SK-N-SH (cell line): ENCODE results near the gene CYLD. TPM values are rescaled to one million over a fixed set of nuclear protein-coding genes. Genes with fewer than 3 reads are reported as not detected.

Experiments
- CTCF ChIA-PET: fragments of 300-600, 350-600 bp; formaldehyde crosslinking; extraction: SDS; loops from one replicate; lab custom pipeline; 2021; lab: Yijun Ruan, JAX
- POLR2A ChIA-PET: fragments of 350-600 bp; sonication (Branson Sonifier 250); formaldehyde crosslinking; extraction: SDS; loops from one replicate; lab custom pipeline; 2020; ENCODE audit warnings: antibody characterized with exemption, inconsistent platforms; lab: Yijun Ruan, JAX
- DNase-seq: peaks from one replicate; pipeline ENCODE4 v3.0.0; 2012
- H2AFZ ChIP-seq: fragments of 200-600 bp; sonication (generic); 2 replicates; pipeline ENCODE4 v1.8.1; 2016; ENCODE audit warnings: antibody characterized with exemption, mild to moderate bottlenecking, low read depth
- H3F3A ChIP-seq: fragments of 200-600 bp; sonication (generic); replicated peaks from 2 replicates; pipeline ENCODE3; 2016; ENCODE audit warnings: antibody characterized with exemption, mild to moderate bottlenecking; ENCODE audit not compliant: insufficient read depth
- H3K27ac ChIP-seq, 2 experiments: fragments of 200-500 bp in 1 of 2; fragments of 200-600 bp in 1 of 2; sonication (Bioruptor generic) in 1 of 2; sonication (generic), shearing (Covaris generic) in 1 of 2; 2 replicates each; pipeline versions ENCODE4 v1.5.1 to v1.6.1; 2014 to 2016; ENCODE audit warnings: low read depth in 2 of 2, inconsistent platforms in 1 of 2, low read length in 1 of 2, mild to moderate bottlenecking in 1 of 2, mixed read lengths in 1 of 2
- H3K27me3 ChIP-seq: fragments of 200-600 bp; sonication (generic), shearing (Covaris generic); 2 replicates; pipeline ENCODE4 v1.6.1; 2016; ENCODE audit warnings: mixed run types; ENCODE audit not compliant: insufficient read depth
- H3K36me3 ChIP-seq, 2 experiments: fragments of 200-500 bp in 1 of 2; fragments of 200-600 bp in 1 of 2; sonication (Bioruptor generic) in 1 of 2; sonication (generic) in 1 of 2; replicated peaks in 1 of 2; 2 replicates each; pipeline versions ENCODE3 to v1.5.1; 2014 to 2016; ENCODE audit warnings: low read length in 1 of 2, mild to moderate bottlenecking in 1 of 2; ENCODE audit not compliant: insufficient read depth in 2 of 2, control insufficient read depth in 1 of 2
- H3K4me1 ChIP-seq, 2 experiments: fragments of 200-500 bp in 1 of 2; fragments of 200-600 bp in 1 of 2; sonication (Bioruptor generic) in 1 of 2; sonication (generic), shearing (Covaris generic) in 1 of 2; 2 replicates each; pipeline versions ENCODE4 v1.5.1 to v1.6.1; 2014 to 2016; ENCODE audit warnings: low read depth in 1 of 2, low read length in 1 of 2, mixed run types in 1 of 2; ENCODE audit not compliant: insufficient read depth in 2 of 2, control insufficient read depth in 1 of 2
- H3K4me2 ChIP-seq: fragments of 200-600 bp; sonication (generic), shearing (Covaris generic); 2 replicates; pipeline ENCODE4 v1.6.1; 2017; ENCODE audit warnings: mixed run types
- H3K4me3 ChIP-seq, 2 experiments: fragments of 200-500 bp in 1 of 2; fragments of 200-600 bp in 1 of 2; sonication (Bioruptor generic) in 1 of 2; sonication (generic), shearing (Covaris generic) in 1 of 2; 2 replicates each; pipeline versions ENCODE4 v1.5.1 to v1.8.1; 2014 to 2016; ENCODE audit warnings: low read depth in 2 of 2, inconsistent platforms in 1 of 2, low read length in 1 of 2, mild to moderate bottlenecking in 1 of 2, mixed read lengths in 1 of 2, moderate library complexity in 1 of 2
- H3K79me2 ChIP-seq: fragments of 200-600 bp; sonication (generic); 2 replicates; pipeline ENCODE4 v1.8.1; 2017; ENCODE audit warnings: mild to moderate bottlenecking; ENCODE audit not compliant: insufficient read depth
- H3K9ac ChIP-seq: fragments of 200-600 bp; sonication (generic); 2 replicates; pipeline ENCODE4 v1.6.1; 2017; ENCODE audit warnings: mixed run types
- H3K9me2 ChIP-seq: fragments of 200-600 bp; sonication (generic); 2 replicates; pipeline ENCODE4 v1.6.1; 2017; ENCODE audit warnings: mixed run types
- H3K9me3 ChIP-seq: fragments of 200-600 bp; sonication (generic); 2 replicates; pipeline ENCODE4 v1.6.1; 2017; ENCODE audit warnings: mixed run types, mild to moderate bottlenecking, moderate library complexity
- H4K20me1 ChIP-seq: fragments of 200-600 bp; sonication (generic); 2 replicates; pipeline ENCODE4 v1.6.1; 2017; ENCODE audit warnings: mild to moderate bottlenecking, mixed run types; ENCODE audit not compliant: insufficient read depth
- EZH2phosphoT487 ChIP-seq: fragments of 200-600 bp; sonication (generic); IDR thresholded peaks from 2 replicates; pipeline ENCODE4 v1.6.1; 2017; ENCODE audit warnings: low read depth, mixed run types, mild to moderate bottlenecking, antibody characterized with exemption, moderate library complexity, borderline replicate concordance
- FOXM1 ChIP-seq: IDR thresholded peaks from 2 replicates; pipeline ENCODE4 v1.4.0; 2012; ENCODE audit warnings: low read depth, mild to moderate bottlenecking
- GABPA ChIP-seq: IDR thresholded peaks from 2 replicates; pipeline ENCODE4 v1.4.0; 2012; ENCODE audit warnings: low read depth, mild to moderate bottlenecking
- GATA2 ChIP-seq: sonication (generic); formaldehyde crosslinking; IDR thresholded peaks from 2 replicates; pipeline ENCODE4 v1.5.0; 2020; ENCODE audit warnings: mild to moderate bottlenecking, missing genetic modification reagents
- JUND ChIP-seq: IDR thresholded peaks from 2 replicates; pipeline ENCODE4 v1.4.0; 2012
- POLR2AphosphoS5 ChIP-seq: IDR thresholded peaks from 2 replicates; pipeline ENCODE4 v1.6.1; 2012; ENCODE audit warnings: low read depth, low read length
- RAD21 ChIP-seq: IDR thresholded peaks from 2 replicates; pipeline ENCODE4 v1.6.1; 2012; ENCODE audit warnings: mild to moderate bottlenecking, low read length
- RFX5 ChIP-seq: IDR thresholded peaks from 2 replicates; pipeline ENCODE4 v1.6.1; 2012; ENCODE audit warnings: mild to moderate bottlenecking, improper control_type of control experiment, low read length
- RXRA ChIP-seq: IDR thresholded peaks from 2 replicates; pipeline ENCODE4 v1.4.0; 2012; ENCODE audit warnings: low read depth, mild to moderate bottlenecking, borderline replicate concordance
- TAF1 ChIP-seq: IDR thresholded peaks from 2 replicates; pipeline ENCODE4 v1.6.1; 2012; ENCODE audit warnings: low read depth, mild to moderate bottlenecking, low read length, moderate library complexity, borderline replicate concordance
- YY1 ChIP-seq: IDR thresholded peaks from 2 replicates; pipeline ENCODE4 v1.4.0; 2012; ENCODE audit warnings: low read depth, mild to moderate bottlenecking
- WGBS: methylation state at CpG from one replicate; pipeline ENCODE4 v1.1.6; 2017; ENCODE audit warnings: low lambda C conversion rate; 5-methylcytosine and 5-hydroxymethylcytosine counted together
- polyA plus RNA-seq, 3 experiments: library from polyadenylated mRNA; depleted of rRNA; stranded (reverse); fragments of >200 nt; gene quantifications; 2 replicates each; pipeline ENCODE4 v1.2.3, GENCODE V29; 2012
- TF ChIP-seq, protein P1 (sequence below): IDR thresholded peaks from 2 replicates; pipeline ENCODE4 v1.4.0; 2012; ENCODE audit warnings: low read depth, borderline replicate concordance
- TF ChIP-seq, protein P2 (sequence below): fragments of 200-600 bp; sonication (generic); IDR thresholded peaks from 2 replicates; pipeline ENCODE4 v1.6.1; 2017; ENCODE audit warnings: antibody characterized with exemption, mild to moderate bottlenecking, moderate library complexity
- TF ChIP-seq, protein P3 (sequence below): IDR thresholded peaks from 2 replicates; pipeline ENCODE4; 2012
- TF ChIP-seq, protein P4 (sequence below): fragments of 150-350 bp; IDR thresholded peaks from 2 replicates; pipeline ENCODE4 v1.6.1; 2016; ENCODE audit warnings: mild to moderate bottlenecking, low read depth, low read length
- TF ChIP-seq, protein P5 (sequence below): IDR thresholded peaks from 2 replicates; pipeline ENCODE4 v1.6.1; 2012; ENCODE audit warnings: mild to moderate bottlenecking, low read depth, low read length, moderate library complexity
- TF ChIP-seq, protein P6 (sequence below): IDR thresholded peaks from 2 replicates; pipeline ENCODE4 v1.4.0; 2012; ENCODE audit warnings: low read depth

The CYLD gene
- polyA plus RNA-seq, 1 of the 3 experiments (the other 2 are of a cell fraction): 6.5 TPM

DNA sequence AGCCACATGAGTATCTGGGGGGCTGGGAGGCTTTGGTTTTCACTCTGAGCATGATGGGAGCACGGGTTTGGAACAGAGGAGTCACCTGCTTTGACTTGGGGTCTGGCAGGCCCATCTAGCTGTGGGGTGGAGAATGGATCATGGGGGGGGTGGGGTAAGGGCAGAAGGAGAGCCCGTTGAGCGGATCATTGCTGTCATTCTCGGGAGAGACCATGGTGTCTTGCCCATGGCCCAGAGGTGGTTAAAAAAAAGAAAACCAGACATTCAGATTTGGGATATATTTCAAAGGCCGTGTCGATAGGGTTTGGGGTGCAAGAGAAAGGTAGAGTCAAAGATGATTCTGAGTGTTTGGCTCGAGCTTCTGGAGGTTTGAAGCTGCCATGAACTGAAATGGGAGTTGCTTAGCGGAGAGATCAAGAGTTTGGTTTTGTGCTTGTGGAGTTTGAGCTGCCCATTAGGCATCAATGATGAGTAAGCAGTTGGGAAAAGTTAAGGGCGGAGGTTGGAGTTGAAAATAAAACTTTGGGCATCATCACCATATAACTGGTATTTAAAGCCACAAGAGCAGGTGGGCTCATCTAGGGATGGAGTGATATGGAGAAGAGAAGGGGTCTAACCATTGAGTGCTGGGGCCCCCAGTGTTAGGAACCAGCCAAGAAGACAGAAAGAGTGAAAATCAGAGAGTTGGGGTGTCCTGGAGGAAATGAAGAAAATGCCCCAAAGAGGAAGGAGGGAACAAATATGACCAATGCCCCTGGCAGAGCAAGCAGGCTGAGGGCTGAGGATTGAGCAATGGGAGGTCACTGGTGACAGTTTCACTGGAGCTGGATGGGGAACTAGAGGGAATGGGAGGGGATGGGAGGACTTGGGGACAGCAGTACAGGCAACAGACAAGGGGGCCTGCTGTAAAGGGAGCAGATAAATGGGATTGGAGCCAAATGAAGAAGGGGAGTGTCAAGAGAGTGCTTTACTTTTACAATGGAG, 46.6 kb upstream of the CYLD start:
- H3K36me3 ChIP-seq: no peaks in the 10 kb centered on the region

More for the DNA sequence above, 46.6 kb upstream of the CYLD start:
- Histone ChIP-seq H3K4me1 (peaks cover 0 to 2% of the 10 kb centered on the region in 2 experiments; a peak in 1 of 4 replicates), H2AFZ (no peak overlapping the region), H3K9ac (no peak overlapping the region), H3K27ac (no peak overlapping the region), H3K27me3 (no peaks in the 10 kb centered on the region; the same call in 1 of the 2 replicates), H3K9me2 (no peaks in the 10 kb centered on the region), H3K4me3 (no peak overlapping the region), H3K9me3 (no peaks in the 10 kb centered on the region), H4K20me1 (no peaks in the 10 kb centered on the region), H3K4me2 (no peak overlapping the region), H3K79me2 (no peaks in the 10 kb centered on the region), H3F3A (no peaks in the 10 kb centered on the region)
- TF ChIP-seq, protein P1, sequence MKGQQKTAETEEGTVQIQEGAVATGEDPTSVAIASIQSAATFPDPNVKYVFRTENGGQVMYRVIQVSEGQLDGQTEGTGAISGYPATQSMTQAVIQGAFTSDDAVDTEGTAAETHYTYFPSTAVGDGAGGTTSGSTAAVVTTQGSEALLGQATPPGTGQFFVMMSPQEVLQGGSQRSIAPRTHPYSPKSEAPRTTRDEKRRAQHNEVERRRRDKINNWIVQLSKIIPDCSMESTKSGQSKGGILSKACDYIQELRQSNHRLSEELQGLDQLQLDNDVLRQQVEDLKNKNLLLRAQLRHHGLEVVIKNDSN: no peak
- no peak for TF ChIP-seq EZH2phosphoT487
- TF ChIP-seq YY1: no peak
- TF ChIP-seq, protein P2, sequence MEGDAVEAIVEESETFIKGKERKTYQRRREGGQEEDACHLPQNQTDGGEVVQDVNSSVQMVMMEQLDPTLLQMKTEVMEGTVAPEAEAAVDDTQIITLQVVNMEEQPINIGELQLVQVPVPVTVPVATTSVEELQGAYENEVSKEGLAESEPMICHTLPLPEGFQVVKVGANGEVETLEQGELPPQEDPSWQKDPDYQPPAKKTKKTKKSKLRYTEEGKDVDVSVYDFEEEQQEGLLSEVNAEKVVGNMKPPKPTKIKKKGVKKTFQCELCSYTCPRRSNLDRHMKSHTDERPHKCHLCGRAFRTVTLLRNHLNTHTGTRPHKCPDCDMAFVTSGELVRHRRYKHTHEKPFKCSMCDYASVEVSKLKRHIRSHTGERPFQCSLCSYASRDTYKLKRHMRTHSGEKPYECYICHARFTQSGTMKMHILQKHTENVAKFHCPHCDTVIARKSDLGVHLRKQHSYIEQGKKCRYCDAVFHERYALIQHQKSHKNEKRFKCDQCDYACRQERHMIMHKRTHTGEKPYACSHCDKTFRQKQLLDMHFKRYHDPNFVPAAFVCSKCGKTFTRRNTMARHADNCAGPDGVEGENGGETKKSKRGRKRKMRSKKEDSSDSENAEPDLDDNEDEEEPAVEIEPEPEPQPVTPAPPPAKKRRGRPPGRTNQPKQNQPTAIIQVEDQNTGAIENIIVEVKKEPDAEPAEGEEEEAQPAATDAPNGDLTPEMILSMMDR: no peak
- TF ChIP-seq POLR2AphosphoS5: no peak
- no peak for TF ChIP-seq GATA2 (CRISPR knock-in tag)
- TF ChIP-seq, protein P3, sequence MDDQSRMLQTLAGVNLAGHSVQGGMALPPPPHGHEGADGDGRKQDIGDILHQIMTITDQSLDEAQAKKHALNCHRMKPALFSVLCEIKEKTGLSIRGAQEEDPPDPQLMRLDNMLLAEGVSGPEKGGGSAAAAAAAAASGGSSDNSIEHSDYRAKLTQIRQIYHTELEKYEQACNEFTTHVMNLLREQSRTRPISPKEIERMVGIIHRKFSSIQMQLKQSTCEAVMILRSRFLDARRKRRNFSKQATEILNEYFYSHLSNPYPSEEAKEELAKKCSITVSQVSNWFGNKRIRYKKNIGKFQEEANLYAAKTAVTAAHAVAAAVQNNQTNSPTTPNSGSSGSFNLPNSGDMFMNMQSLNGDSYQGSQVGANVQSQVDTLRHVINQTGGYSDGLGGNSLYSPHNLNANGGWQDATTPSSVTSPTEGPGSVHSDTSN: no peak
- no peak for TF ChIP-seq JUND
- TF ChIP-seq, protein P4, sequence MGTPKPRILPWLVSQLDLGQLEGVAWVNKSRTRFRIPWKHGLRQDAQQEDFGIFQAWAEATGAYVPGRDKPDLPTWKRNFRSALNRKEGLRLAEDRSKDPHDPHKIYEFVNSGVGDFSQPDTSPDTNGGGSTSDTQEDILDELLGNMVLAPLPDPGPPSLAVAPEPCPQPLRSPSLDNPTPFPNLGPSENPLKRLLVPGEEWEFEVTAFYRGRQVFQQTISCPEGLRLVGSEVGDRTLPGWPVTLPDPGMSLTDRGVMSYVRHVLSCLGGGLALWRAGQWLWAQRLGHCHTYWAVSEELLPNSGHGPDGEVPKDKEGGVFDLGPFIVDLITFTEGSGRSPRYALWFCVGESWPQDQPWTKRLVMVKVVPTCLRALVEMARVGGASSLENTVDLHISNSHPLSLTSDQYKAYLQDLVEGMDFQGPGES: no peak
- TF ChIP-seq GABPA: no peak
- TF ChIP-seq RXRA: no peak
- TF ChIP-seq, protein P5, sequence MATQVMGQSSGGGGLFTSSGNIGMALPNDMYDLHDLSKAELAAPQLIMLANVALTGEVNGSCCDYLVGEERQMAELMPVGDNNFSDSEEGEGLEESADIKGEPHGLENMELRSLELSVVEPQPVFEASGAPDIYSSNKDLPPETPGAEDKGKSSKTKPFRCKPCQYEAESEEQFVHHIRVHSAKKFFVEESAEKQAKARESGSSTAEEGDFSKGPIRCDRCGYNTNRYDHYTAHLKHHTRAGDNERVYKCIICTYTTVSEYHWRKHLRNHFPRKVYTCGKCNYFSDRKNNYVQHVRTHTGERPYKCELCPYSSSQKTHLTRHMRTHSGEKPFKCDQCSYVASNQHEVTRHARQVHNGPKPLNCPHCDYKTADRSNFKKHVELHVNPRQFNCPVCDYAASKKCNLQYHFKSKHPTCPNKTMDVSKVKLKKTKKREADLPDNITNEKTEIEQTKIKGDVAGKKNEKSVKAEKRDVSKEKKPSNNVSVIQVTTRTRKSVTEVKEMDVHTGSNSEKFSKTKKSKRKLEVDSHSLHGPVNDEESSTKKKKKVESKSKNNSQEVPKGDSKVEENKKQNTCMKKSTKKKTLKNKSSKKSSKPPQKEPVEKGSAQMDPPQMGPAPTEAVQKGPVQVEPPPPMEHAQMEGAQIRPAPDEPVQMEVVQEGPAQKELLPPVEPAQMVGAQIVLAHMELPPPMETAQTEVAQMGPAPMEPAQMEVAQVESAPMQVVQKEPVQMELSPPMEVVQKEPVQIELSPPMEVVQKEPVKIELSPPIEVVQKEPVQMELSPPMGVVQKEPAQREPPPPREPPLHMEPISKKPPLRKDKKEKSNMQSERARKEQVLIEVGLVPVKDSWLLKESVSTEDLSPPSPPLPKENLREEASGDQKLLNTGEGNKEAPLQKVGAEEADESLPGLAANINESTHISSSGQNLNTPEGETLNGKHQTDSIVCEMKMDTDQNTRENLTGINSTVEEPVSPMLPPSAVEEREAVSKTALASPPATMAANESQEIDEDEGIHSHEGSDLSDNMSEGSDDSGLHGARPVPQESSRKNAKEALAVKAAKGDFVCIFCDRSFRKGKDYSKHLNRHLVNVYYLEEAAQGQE: no peak
- TF ChIP-seq RFX5: no peak
- TF ChIP-seq RAD21: no peak
- TF ChIP-seq, protein P6, sequence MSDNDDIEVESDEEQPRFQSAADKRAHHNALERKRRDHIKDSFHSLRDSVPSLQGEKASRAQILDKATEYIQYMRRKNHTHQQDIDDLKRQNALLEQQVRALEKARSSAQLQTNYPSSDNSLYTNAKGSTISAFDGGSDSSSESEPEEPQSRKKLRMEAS: no peak
- no peak for TF ChIP-seq FOXM1
- no peak for TF ChIP-seq TAF1
- no peak for DNase-seq
- POLR2A ChIA-PET: no interaction called here
- 63% methylated on average over 9 of the region's 9 CpGs for WGBS
- CTCF ChIA-PET: interaction anchor here (0.5 to 1.7 kb wide), 4 partner anchors 17 to 279 kb away, joined by 3 to 4 read pairs (median 4); no protein-coding TSS in a partner anchor
